Astrocyte of the hippocampus (primary cell): Measurements from ENCODE around the gene GNAS.

ENCODE experiments used
- DNase-seq: peaks from one replicate; pipeline ENCODE4 v3.0.0; 2011; ENCODE audit warnings: low read depth, low spot score

GNAS gene

GRCh38 chr20:58853976-58854637 is 1.6 kb downstream of the GNAS start:
- DNase-seq: no peak

- peak; percentile 34 for DNase-seq
Observed at GRCh38 chr20:58854638-58855471, 2.3 kb downstream of the GNAS start.

GRCh38 chr20:58855506-58856389 is 3.2 kb downstream of the GNAS start:
- no peak for DNase-seq

GRCh38 chr20:58863044-58863790 is 10.7 kb downstream of the GNAS start:
- DNase-seq: no peak

DNA sequence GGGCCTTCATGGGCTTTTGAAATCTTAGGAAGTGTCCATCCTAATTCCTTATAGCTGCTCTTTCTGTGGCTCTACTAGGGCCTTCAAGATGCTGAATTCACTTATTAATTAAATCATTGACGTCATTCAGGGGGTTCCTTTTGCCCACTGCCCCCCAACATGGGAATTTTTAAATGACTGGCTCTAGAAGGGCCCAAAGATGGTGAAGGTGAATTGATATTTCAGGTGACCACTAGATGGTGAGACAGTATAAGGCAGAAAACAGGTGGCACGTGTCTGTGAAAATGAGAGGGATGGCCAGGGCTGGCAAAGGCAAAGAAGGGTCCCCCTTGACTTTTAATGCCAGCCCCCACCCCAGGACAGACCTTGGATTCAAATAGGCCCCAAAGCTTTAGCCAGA is 11.8 kb downstream of the GNAS start:
- DNase-seq: no peak

DNA sequence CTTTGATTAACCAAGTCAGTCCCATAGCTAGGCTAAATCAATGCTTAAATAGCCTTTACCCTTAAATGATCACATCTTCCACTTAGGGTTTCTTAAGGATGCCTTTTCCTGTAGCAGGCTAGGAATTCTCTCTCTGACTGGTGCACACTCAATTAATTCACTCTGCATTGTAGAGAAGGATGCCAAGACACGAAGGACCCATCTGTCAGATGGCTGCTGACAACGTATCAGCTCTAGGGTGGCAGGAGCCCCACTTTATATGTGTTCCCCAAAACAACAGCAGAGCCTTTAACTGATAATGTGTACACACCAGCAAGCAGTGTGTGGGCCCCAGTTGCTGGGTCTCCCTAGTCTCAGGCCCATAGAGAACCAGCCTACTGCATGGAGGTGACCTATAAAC is 13.3 kb downstream of the GNAS start:
- no peak for DNase-seq

DNA sequence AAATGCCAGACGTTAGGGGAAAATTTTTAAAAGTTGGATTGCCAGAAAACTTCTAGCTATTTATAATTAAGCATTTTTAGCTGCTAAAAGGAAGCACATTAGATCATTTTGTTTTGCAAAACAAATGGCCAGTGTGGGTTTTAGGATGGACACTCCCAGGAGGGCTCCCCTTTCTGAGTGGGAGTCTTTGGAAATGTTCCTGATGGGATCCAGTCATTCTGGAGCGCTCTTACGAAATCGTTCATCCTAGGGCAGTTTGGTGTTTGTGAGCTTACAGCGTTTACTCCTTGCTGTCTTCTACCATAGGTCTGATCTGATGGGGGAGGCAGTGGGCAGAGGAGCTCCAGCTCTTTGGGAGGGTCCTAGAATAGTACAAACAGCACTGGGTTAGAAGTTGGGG is 14.7 kb downstream of the GNAS start:
- no peak for DNase-seq

- DNase-seq: peak; percentile 59
Observed at GRCh38 chr20:58868795-58869194, 16.3 kb downstream of the GNAS start.

- DNase-seq: no peak
Observed at GRCh38 chr20:58869662-58870227, 17.2 kb downstream of the GNAS start.

GRCh38 chr20:58870293-58871014 is 17.9 kb downstream of the GNAS start:
- DNase-seq: peak; percentile 84

GRCh38 chr20:58871533-58872102 is 19.1 kb downstream of the GNAS start:
- DNase-seq: no peak

DNA sequence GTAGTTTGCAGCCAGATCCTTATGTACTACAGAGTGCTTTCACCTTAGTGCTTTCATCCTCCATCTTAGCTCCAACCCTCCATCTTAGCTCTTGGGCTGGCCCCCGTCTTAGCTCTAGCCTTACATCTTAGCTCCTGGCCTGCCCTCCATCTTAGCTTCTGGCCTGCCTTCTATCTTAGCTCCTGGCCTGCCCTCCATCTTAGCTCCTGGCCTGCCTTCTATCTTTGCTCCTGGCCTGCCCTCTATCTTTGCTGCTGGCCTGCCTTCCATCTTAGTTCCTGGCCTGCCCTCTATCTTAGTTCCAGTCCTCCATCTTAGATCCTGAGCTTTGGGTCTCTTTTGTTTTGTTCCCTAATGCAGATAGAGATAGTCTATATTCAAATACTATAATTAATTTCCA is 22.0 kb downstream of the GNAS start:
- DNase-seq: no peak

GRCh38 chr20:58875111-58875510 is 22.6 kb downstream of the GNAS start:
- DNase-seq: no peak

DNA sequence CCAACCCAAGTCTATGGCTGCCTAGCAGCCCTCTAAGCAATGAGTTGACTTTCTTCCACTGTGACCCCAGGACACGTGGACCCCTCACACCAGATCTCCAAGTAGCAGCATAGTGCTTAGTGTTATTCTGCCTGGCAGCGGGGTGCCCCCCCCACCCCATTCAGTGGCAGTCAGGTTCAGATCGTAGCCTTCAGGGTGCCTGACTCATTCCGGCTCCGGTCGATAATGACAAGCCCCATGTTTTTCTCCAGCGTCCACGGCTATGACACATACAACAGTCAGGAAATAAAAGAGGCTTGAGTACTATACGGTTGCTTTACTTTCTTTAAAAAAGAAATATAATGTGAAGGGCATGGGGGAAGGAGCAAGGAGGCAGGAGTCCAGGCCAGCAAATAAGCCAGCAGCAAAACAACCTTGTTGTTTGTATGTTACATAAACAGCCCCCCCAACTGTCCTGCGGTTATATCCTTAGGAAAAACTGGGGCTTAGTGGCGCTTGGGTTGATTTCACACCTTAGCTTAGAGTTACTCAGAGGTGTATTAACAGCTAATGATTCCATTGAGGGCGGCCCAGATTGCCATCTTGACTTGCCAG is 23.1 kb downstream of the GNAS start:
- peak; percentile 79 for DNase-seq

GRCh38 chr20:58876437-58876836 is 23.9 kb downstream of the GNAS start:
- no peak for DNase-seq

GRCh38 chr20:58877050-58877975 is 24.8 kb downstream of the GNAS start:
- DNase-seq: no peak

GRCh38 chr20:58877976-58878360 is 25.5 kb downstream of the GNAS start:
- DNase-seq: no peak

- DNase-seq: no peak
Observed at GRCh38 chr20:58878399-58878798, 25.9 kb downstream of the GNAS start.

GRCh38 chr20:58880441-58880840 is 27.9 kb downstream of the GNAS start:
- no peak for DNase-seq
